Esophagus muscularis mucosa (tissue), 4 donors: ENCODE data around the gene CD274. TPM values are rescaled to one million over a fixed set of nuclear protein-coding genes. Genes with fewer than 3 reads are reported as not detected.
"Not testable (repeated sequence)": the region's sequence is repeated elsewhere in the genome, so short reads cannot be mapped to it uniquely, and the experiment has no call there.

Experiments used
- DNase-seq: peaks from one replicate; pipeline ENCODE4 v3.0.0-alpha.2; 2017; ENCODE audit errors: extremely low spot score
- H3K27ac ChIP-seq, 4 donors: fragments of 200-600 bp; sonication (generic); replicated peaks in 1 of 4; 1 replicate in 3 of 4; 2 replicates in 1 of 4; pipeline ENCODE4 v1.5.1; 2016 to 2019; ENCODE audit warnings: mild to moderate bottlenecking in 1 of 4
- H3K27me3 ChIP-seq, 4 donors: fragments of 200-600 bp; sonication (generic); one replicate each; pipeline versions ENCODE4 v1.5.1 to v1.6.0; 2016 to 2019
- H3K36me3 ChIP-seq, 4 donors: fragments of 200-600 bp; sonication (generic); one replicate each; pipeline ENCODE4 v1.5.1; 2016 to 2019
- H3K4me1 ChIP-seq, 4 donors: fragments of 200-600 bp; sonication (generic); one replicate each; pipeline ENCODE4 v1.5.1; 2016 to 2019
- H3K4me3 ChIP-seq, 4 donors: fragments of 200-600 bp; sonication (generic); 1 replicate in 2 of 4; 2 replicates in 2 of 4; pipeline ENCODE4 v1.5.1; 2016 to 2019; ENCODE audit warnings: mild to moderate bottlenecking in 4 of 4, moderate library complexity in 1 of 4
- H3K9me3 ChIP-seq, 4 donors: fragments of 200-600 bp; sonication (generic); 1 replicate in 3 of 4; 2 replicates in 1 of 4; pipeline ENCODE4 v1.5.1; 2016 to 2019
- CTCF ChIP-seq, 3 experiments: fragments of 200-600 bp in 2 of 3; fragments of 450-650 bp in 1 of 3; sonication (generic) in 2 of 3; IDR thresholded peaks; one replicate each; pipeline ENCODE4 v1.5.1; 2017 to 2019; ENCODE audit warnings: antibody characterized with exemption in 3 of 3, mild to moderate bottlenecking in 2 of 3, moderate library complexity in 1 of 3
- EP300 ChIP-seq: sonication (generic); formaldehyde crosslinking; IDR thresholded peaks from one replicate; pipeline ENCODE4 v1.6.1; 2017; ENCODE audit warnings: antibody characterized with exemption
- POLR2A ChIP-seq: fragments of 450-650 bp; IDR thresholded peaks from one replicate; pipeline ENCODE4 v1.6.1; 2017; ENCODE audit warnings: antibody characterized with exemption, moderate library complexity, mild to moderate bottlenecking, low read depth
- POLR2AphosphoS5 ChIP-seq, 2 donors: sonication (generic); formaldehyde crosslinking; IDR thresholded peaks; one replicate each; pipeline ENCODE4 v1.6.1; 2017; ENCODE audit warnings: antibody characterized with exemption in 2 of 2
- WGBS: methylation state at CpG from one replicate; pipeline ENCODE4 v1.1.5; 2018; 5-methylcytosine and 5-hydroxymethylcytosine counted together
- intact Hi-C: fragments of 100-400 bp; cut with DNase I; formaldehyde crosslinking; loops from one replicate; pipeline ENCODE4 v1.15.1; 2023
- total RNA-seq, 4 donors: library from RNA; depleted of rRNA; stranded (reverse); fragments of >200 nt; gene quantifications; one replicate each; pipeline versions ENCODE4 v1.1.0 to v1.2.1, GENCODE V29; 2016

The CD274 gene
- total RNA-seq, 4 donors from 2014 or later = 0.65 to 4.5 (median 2.6) TPM

- no peak overlapping the region for H3K27ac ChIP-seq
- peak; percentile 30 to 51 (median 37) for TF ChIP-seq CTCF (IDR thresholded peaks at IDR 0.05)
- TF ChIP-seq POLR2AphosphoS5 (IDR thresholded peaks at IDR 0.05) = no peak
- H3K4me3 ChIP-seq = no peak overlapping the region
- WGBS = 51% methylated on average over 2 of the region's 2 CpGs
- intact Hi-C loops = no loop called here
- no peak for DNase-seq
- H3K27me3 ChIP-seq = no peaks in the 10 kb centered on the region
- no peaks in the 10 kb centered on the region for H3K36me3 ChIP-seq
- H3K9me3 ChIP-seq = peaks cover 0 to 3% (median 0%) of the 10 kb centered on the region in 4 donors
- H3K4me1 ChIP-seq = peaks cover 5 to 10% (median 10%) of the 10 kb centered on the region in 4 donors
Observed at GRCh38 chr9:5442400-5443011, 7.8 kb upstream of the CD274 start.

GRCh38 chr9:5443850-5444249 lies 6.5 kb upstream of the CD274 start:
- intact Hi-C loops = no loop called here
- WGBS = 72% methylated on average over 2 of the region's 2 CpGs

GRCh38 chr9:5445096-5445495 lies 5.2 kb upstream of the CD274 start:
- H3K36me3 ChIP-seq, H3K27me3 ChIP-seq, intact Hi-C loops, H3K9me3 ChIP-seq, H3K4me3 ChIP-seq, H3K27ac ChIP-seq, DNase-seq: not testable (repeated sequence)
- peaks cover 0 to 10% (median 6%) of the 10 kb centered on the region in 4 donors for H3K4me1 ChIP-seq
- 90% methylated on average over 4 of the region's 4 CpGs for WGBS

More at GRCh38 chr9:5443850-5444249, 6.5 kb upstream of the CD274 start:
- H3K36me3 ChIP-seq = no peaks in the 10 kb centered on the region
- TF ChIP-seq POLR2AphosphoS5 (IDR thresholded peaks at IDR 0.05) = no peak
- no peak for TF ChIP-seq POLR2A
- TF ChIP-seq CTCF (IDR thresholded peaks at IDR 0.05) = no peak
- no peak for TF ChIP-seq EP300
- peaks cover 0 to 3% (median 0%) of the 10 kb centered on the region in 4 donors for H3K9me3 ChIP-seq
- H3K27me3 ChIP-seq = no peaks in the 10 kb centered on the region
- no peak overlapping the region for H3K27ac ChIP-seq
- no peak overlapping the region for H3K4me3 ChIP-seq
- peaks cover 0 to 1% (median under 1%) of the 10 kb centered on the region in 4 donors for H3K4me1 ChIP-seq
- DNase-seq = no peak

GRCh38 chr9:5445886-5446285 lies 4.5 kb upstream of the CD274 start:
- Histone ChIP-seq H3K4me1 (peaks cover 4 to 13% (median 11%) of the 10 kb centered on the region in 4 donors), H3K36me3 (no peaks in the 10 kb centered on the region), H3K27me3 (no peaks in the 10 kb centered on the region), H3K27ac (no peak overlapping the region), H3K9me3 (peaks cover 0 to 3% (median 0%) of the 10 kb centered on the region in 4 donors), H3K4me3 (no peak overlapping the region)
- intact Hi-C loops = no loop called here
- TF ChIP-seq POLR2AphosphoS5 (IDR thresholded peaks at IDR 0.05) = no peak
- no peak for TF ChIP-seq POLR2A
- no peak for TF ChIP-seq CTCF (IDR thresholded peaks at IDR 0.05)
- no peak for TF ChIP-seq EP300
- no peak for DNase-seq

- WGBS = 84% methylated on average over 3 of the region's 3 CpGs
- intact Hi-C loops = no loop called here
- no peak overlapping the region for H3K4me3 ChIP-seq
- H3K4me1 ChIP-seq = peaks cover 10 to 18% (median 17%) of the 10 kb centered on the region in 4 donors
- peaks cover 0 to 3% (median 0%) of the 10 kb centered on the region in 4 donors for H3K9me3 ChIP-seq
- DNase-seq = no peak
- no peak overlapping the region for H3K27ac ChIP-seq
- no peaks in the 10 kb centered on the region for H3K27me3 ChIP-seq
- H3K36me3 ChIP-seq = no peaks in the 10 kb centered on the region
- no peak for TF ChIP-seq EP300
- TF ChIP-seq POLR2AphosphoS5 (IDR thresholded peaks at IDR 0.05) = no peak
- TF ChIP-seq POLR2A = no peak
- TF ChIP-seq CTCF (IDR thresholded peaks at IDR 0.05) = no peak
Observed at GRCh38 chr9:5446451-5447236, 3.7 kb upstream of the CD274 start.
